Skin epidermis (tissue), 12 donors: ENCODE data around the gene WSCD1.

Source experiments
- H3K27ac ChIP-seq, 21 experiments: fragments of 200-600 bp; sonication (generic) in 11 of 21; one replicate each; pipeline ENCODE4 v1.5.0; 2020; ENCODE audit warnings: mild to moderate bottlenecking in 3 of 21, inconsistent platforms in 2 of 21, moderate library complexity in 2 of 21
- H3K4me3 ChIP-seq, 7 experiments: fragments of 200-600 bp; sonication (generic) in 2 of 7; one replicate each; pipeline ENCODE4 v1.5.0; 2020; ENCODE audit warnings: inconsistent platforms in 2 of 7, mild to moderate bottlenecking in 2 of 7, moderate library complexity in 1 of 7

WSCD1 gene

GRCh38 chr17:6140188-6140587 lies 70.0 kb downstream of the WSCD1 start:
- H3K27ac ChIP-seq = no peak overlapping the region
- H3K4me3 ChIP-seq = no peak overlapping the region

DNA sequence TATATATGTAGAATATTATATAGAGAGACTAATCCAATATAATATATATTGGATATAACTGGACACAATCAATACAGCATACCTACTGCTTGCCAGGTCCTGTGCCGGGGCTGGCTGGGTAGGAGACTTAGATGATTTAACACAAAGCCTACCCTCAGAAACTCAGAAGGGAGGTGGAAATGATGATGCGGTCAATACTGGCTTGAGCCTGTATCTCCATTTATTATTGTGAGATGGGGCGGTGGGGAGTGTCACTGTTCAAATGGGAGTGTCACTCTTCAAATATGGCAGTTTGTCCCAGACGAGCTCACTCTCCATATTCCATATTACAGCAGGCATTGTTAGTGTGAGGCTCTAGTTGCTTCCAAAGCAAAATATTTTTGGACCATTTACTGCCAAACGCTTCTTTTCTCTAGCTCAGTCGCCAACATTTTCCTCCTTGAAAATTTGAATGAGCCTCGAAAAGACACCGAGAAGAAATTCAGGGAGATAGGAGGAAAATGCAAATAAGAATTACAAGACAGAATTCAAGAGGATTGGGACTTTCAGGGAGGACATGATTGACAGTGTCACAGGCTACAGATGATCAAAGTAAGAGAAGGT lies 70.7 kb downstream of the WSCD1 start:
- no peak overlapping the region for H3K27ac ChIP-seq
- no peak overlapping the region for H3K4me3 ChIP-seq

- Histone ChIP-seq H3K4me3 (no peak overlapping the region), H3K27ac (no peak overlapping the region)
Measured at GRCh38 chr17:6142701-6143100, 72.5 kb downstream of the WSCD1 start.

DNA sequence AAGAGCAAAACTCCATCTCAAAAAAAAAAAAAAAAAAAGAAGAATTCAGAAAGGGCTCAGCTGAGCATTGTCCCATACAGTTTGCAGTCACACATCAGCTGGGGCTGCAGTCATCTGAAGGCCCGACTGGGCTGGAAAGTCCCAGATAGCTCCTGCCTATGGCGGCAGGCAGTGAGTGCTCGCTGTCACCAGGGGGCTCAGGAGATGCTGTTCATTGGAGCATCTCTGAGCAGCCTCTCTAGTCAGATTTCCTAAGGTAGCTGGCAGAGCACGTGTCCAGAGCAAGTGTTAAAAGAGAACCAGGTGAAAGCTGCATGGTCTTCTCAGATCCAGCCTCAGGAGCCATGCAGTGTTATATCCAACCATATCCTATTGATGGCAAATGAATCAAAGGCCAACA lies 75.8 kb downstream of the WSCD1 start:
- H3K27ac ChIP-seq = no peak overlapping the region
- no peak overlapping the region for H3K4me3 ChIP-seq

DNA sequence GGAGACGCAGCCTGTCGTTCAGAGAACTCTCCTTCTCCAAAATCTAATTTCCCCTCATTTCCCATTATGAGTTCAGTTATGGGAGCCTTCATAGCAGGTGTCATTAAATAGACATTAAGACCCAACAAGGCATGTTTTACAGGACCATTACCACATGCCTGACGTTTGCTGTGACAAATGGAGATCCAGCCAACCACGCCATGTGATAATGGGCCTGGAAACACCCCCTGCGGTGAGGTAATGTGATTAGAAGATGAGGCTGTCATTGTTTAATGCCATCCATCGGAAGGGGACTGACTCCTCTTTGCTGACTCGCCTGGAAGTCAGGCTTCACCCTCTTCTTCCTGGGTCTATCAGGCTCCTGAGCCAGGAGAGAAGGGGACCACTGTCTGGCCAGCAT lies 76.9 kb downstream of the WSCD1 start:
- Histone ChIP-seq H3K4me3 (no peak overlapping the region), H3K27ac (no peak overlapping the region)

DNA sequence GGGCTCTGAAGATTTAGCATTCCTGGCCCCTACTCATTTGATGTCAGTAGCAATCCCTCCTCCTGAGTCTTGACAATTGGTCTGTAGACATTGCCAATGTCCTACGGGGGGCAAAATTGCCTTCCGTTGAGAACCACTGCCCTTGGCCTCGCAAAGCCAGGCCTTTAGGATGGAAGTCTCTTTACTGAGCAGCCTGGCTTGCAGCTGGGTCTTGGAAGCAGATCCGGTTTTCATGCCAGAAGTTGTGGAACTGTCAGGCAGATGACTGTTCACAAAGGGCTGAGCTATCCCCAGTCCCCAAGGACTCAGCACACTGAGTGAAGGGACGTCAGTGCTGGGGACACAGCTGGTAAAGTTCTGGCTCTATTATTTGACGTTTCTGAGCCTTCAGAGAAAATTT lies 83.2 kb downstream of the WSCD1 start:
- Histone ChIP-seq H3K27ac (no peak overlapping the region), H3K4me3 (no peak overlapping the region)

DNA sequence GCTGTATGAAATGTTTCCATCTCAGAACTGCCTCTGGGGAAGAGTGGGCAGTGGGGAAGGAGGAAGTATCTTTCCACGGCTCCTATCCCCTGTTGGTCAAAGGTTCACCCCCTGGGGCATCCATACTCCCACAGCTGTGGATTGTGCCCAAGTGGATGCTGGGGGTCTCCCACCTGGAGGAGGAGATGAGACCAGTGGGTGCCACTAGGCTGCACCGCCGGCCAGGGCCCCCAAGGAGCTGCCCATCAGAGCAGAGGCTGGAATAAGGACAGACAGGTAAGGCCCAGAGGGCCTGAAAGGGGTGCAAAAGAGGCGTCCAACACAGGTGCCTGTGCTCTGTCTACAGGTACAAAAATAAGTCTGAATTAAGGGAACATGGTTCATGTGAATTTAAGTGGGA lies 87.5 kb downstream of the WSCD1 start:
- Histone ChIP-seq H3K27ac (no peak overlapping the region), H3K4me3 (no peak overlapping the region)

DNA sequence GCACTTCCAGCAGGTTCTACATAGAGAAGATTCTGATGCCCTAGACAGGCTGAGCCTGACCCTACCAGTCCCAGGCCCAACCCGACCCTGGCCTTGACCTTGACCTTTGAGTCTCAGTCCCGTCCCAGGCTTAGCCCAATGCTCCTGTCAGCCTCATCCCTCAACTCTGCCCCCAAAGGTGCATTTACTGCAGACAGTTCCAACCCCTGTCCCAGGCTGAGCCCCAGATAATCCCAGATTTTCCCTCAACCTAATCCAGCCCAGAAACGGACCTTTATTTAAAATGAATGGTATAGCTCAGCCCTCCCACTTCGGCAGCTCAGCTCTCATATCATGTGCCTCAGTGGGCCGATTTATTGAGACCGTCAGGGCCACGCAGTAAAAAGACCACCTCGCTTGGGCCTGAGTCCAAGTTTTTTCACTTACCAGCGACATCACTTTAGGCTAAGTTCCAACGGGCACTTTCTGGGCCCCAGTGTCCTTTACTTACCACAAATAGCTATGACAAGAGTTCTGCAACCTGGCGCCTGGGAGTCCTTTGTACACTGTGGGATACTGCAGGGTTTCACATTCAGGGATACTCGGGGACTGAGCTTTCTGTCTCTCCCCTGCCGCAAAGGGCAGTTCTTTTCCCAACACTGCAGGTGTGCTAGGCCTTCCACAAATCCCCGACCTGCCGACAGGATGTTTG lies 89.5 kb downstream of the WSCD1 start:
- no peak overlapping the region for H3K4me3 ChIP-seq
- no peak overlapping the region for H3K27ac ChIP-seq

DNA sequence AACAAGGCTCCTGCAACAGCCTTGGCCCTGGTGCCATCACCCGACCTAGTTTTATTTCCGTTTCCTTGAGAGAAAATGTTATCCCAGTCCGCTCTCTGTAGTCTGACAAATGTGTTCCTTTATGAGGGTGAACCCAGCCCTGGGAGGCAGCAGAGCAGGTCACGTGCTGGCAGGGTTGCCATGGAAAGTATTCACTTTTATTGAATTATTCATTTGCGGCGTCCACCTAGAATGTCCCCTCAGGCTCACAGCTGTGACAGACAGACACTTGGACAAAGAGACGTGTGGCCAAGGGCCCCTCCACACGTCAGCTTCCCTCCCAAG lies 90.0 kb downstream of the WSCD1 start:
- Histone ChIP-seq H3K4me3 (no peak overlapping the region), H3K27ac (no peak overlapping the region)

DNA sequence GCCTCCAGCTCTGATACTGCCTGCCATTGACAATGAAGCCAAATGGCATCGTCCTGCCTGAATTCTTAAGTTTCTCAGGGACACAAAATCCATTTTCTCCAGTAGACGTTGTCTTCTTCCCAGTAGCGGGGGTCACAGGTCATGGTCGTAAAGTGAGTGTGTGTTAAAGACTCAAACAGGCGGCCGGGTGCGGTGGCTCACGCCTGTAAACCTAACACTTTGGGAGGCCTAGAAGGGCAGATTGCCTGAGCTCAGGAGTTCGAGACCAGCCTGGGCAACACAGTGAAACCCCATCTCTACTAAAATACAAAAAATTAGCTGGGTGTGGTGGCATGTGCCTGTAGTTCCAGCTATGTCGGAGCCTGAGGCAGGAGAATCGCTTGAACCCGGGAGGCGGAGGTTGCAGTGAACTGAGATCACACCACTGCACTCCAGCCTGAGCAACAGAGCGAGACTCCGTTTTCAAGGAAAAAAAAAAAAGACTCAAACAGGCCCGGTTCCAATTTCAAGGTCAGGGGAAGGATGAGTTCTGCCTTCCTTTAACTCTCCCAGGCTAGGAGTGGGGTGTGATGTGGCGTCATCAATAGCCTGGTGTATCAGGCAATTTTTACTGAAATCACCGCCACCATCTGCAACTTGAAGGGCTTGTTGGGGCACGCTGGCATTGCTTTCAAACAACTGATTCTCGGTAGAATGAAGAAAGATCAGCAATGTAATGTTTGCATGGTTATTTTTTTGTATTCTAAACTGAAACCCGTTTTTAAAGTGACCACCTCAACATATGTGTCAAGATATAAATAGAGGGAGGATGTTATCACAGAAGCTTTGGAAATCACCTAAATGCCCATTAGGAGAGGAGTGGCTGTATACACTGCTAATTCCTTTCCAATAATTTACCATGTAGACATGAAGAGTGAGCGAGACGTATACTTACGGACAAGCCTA lies 91.0 kb downstream of the WSCD1 start:
- Histone ChIP-seq H3K27ac (no peak overlapping the region), H3K4me3 (no peak overlapping the region)

DNA sequence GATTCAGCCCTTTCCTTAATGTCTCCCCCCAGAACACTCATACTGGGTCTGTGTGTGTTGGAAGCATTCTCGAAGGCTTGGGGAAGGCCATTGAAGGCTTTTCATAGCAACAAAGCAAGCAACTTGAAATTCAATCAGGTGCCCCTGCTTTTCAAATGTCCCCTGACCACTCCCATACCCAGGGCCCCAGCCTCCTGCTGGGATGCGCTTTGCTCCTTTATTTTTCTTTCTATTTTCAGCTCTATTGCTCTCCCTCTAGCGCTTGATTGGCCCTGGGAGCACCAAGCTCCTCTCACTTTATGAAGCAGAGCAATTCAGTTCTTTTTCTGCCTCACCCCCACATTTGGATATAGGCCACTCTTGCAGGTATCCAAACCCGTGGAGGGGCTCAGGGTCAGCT lies 92.0 kb downstream of the WSCD1 start:
- no peak overlapping the region for H3K4me3 ChIP-seq
- no peak overlapping the region for H3K27ac ChIP-seq

- no peak overlapping the region for H3K27ac ChIP-seq
- no peak overlapping the region for H3K4me3 ChIP-seq
Measured at GRCh38 chr17:6162892-6163291, 92.7 kb downstream of the WSCD1 start.

GRCh38 chr17:6163612-6164333 lies 93.6 kb downstream of the WSCD1 start:
- no peak overlapping the region for H3K27ac ChIP-seq
- H3K4me3 ChIP-seq = no peak overlapping the region

GRCh38 chr17:6164996-6165395 lies 94.8 kb downstream of the WSCD1 start:
- no peak overlapping the region for H3K4me3 ChIP-seq
- H3K27ac ChIP-seq = no peak overlapping the region

- no peak overlapping the region for H3K4me3 ChIP-seq
- H3K27ac ChIP-seq = no peak overlapping the region
Measured at GRCh38 chr17:6165806-6166205, 95.6 kb downstream of the WSCD1 start.

- Histone ChIP-seq H3K4me3 (no peak overlapping the region), H3K27ac (no peak overlapping the region)
Measured at GRCh38 chr17:6166492-6167179, 96.5 kb downstream of the WSCD1 start.

DNA sequence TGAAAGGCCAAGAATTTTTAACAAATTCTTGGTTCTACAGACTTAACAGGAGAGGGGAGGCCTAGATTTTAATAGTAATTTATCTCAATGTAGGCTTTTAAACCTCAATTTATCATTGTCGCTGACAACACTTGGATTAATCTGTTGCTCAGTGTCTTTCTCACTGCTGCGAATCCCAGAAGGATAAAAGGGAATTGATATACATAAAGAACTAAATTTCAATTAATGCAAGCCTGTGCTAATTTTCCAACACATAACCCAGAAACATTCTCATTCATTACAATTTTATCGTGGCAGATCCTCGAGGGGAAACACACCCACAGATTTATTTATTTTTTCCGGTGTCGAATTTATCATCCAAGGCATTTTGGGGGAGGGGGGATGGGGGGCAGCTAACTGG lies 98.1 kb downstream of the WSCD1 start:
- H3K27ac ChIP-seq = no peak overlapping the region
- no peak overlapping the region for H3K4me3 ChIP-seq

DNA sequence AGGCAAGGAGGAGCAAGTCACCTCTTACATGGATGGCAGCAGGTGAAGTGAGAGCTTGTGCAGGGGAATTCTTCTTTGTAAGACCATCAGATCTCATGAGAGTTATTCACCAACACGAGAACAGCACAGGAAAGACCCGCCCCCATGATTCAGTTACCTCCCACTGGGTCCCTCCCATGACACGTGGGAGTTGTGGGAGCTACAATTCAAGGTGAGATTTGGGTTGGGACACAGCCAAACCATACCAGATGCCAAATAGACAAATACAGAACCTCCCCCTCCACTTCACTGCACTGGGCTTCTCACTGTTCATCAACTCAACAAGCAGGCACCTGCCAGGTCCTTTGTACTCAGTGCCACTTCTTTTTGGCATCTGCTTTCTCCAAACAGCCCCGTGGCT lies 100.2 kb downstream of the WSCD1 start:
- Histone ChIP-seq H3K4me3 (no peak overlapping the region), H3K27ac (no peak overlapping the region)

GRCh38 chr17:6172642-6173330 lies 102.6 kb downstream of the WSCD1 start:
- H3K4me3 ChIP-seq = no peak overlapping the region
- no peak overlapping the region for H3K27ac ChIP-seq
